GM12892 (cell line): ENCODE data around the gene RRAGC.

ENCODE experiments used
- POLR2A ChIP-seq: IDR thresholded peaks from 2 replicates; pipeline ENCODE4 v1.6.1; 2011; ENCODE audit warnings: low read depth, low read length, control low read depth
- TAF1 ChIP-seq: IDR thresholded peaks from 2 replicates; pipeline ENCODE4 v1.6.1; 2011; ENCODE audit warnings: low read depth, mild to moderate bottlenecking, control low read depth, low read length, borderline replicate concordance

- no peak for TF ChIP-seq POLR2A
- TF ChIP-seq TAF1 = no peak
These were observed 43.5 kb downstream of the RRAGC start for GRCh38 chr1:38815903-38816627.
